ENCODE data around the gene UTP25.
A peak's percentile ranks its signal among the peaks of the same experiment; 100 is the strongest.

Gene UTP25

GRCh38 chr1:209805875-209806760, 21.7 kb upstream of the UTP25 start, which contains the start of gene IRF6:
Gene IRF6, minus strand, starts transcription at chr1:209806142. Its CDS starts 4,729 bp downstream, at chr1:209801413.
- DNase-seq (ENCODE audit: low spot score): peak; percentile 89

- DNase-seq (ENCODE audit: low spot score): no peak
These were observed 20.3 kb upstream of the UTP25 start for GRCh38 chr1:209807509-209807908.

GRCh38 chr1:209808059-209808581, 19.7 kb upstream of the UTP25 start:
- peak; percentile 84 for DNase-seq (ENCODE audit: low spot score)

GRCh38 chr1:209809611-209810010, 18.2 kb upstream of the UTP25 start:
- no peak for DNase-seq (ENCODE audit: low spot score)

GRCh38 chr1:209810783-209811182, 17.0 kb upstream of the UTP25 start:
- DNase-seq (ENCODE audit: low spot score): no peak

GRCh38 chr1:209813902-209814301, 13.9 kb upstream of the UTP25 start:
- no peak for DNase-seq (ENCODE audit: low spot score)

GRCh38 chr1:209815490-209815889, 12.3 kb upstream of the UTP25 start:
- no peak for DNase-seq (ENCODE audit: low spot score)

- no peak for DNase-seq (ENCODE audit: low spot score)
These were observed 11.8 kb upstream of the UTP25 start for GRCh38 chr1:209815931-209816341.

- no peak for DNase-seq (ENCODE audit: low spot score)
These were observed 10.8 kb upstream of the UTP25 start for GRCh38 chr1:209816923-209817322.

GRCh38 chr1:209817691-209818090, 10.1 kb upstream of the UTP25 start:
- DNase-seq (ENCODE audit: low spot score): no peak

GRCh38 chr1:209819058-209819457, 8.7 kb upstream of the UTP25 start:
- DNase-seq (ENCODE audit: low spot score): no peak

GRCh38 chr1:209820986-209821385, 6.8 kb upstream of the UTP25 start:
- DNase-seq (ENCODE audit: low spot score): no peak

GRCh38 chr1:209822706-209823105, 5.1 kb upstream of the UTP25 start:
- no peak for DNase-seq (ENCODE audit: low spot score)

GRCh38 chr1:209823143-209824041, 4.4 kb upstream of the UTP25 start:
- peak; percentile 77 for DNase-seq (ENCODE audit: low spot score)

GRCh38 chr1:209825591-209826434, 2.0 kb upstream of the UTP25 start:
- no peak for DNase-seq (ENCODE audit: low spot score)

GRCh38 chr1:209829716-209830115, 1.9 kb downstream of the UTP25 start:
- DNase-seq (ENCODE audit: low spot score): no peak

GRCh38 chr1:209830722-209831121, 3.0 kb downstream of the UTP25 start:
- no peak for DNase-seq (ENCODE audit: low spot score)

GRCh38 chr1:209831615-209832014, 3.8 kb downstream of the UTP25 start:
- DNase-seq (ENCODE audit: low spot score): no peak

GRCh38 chr1:209835782-209836298, 8.1 kb downstream of the UTP25 start:
- DNase-seq (ENCODE audit: low spot score): no peak

- no peak for DNase-seq (ENCODE audit: low spot score)
These were observed 9.9 kb downstream of the UTP25 start for GRCh38 chr1:209837671-209838070.

- no peak for DNase-seq (ENCODE audit: low spot score)
These were observed 10.8 kb downstream of the UTP25 start for GRCh38 chr1:209838537-209838936.
